Measurements from ENCODE around the gene RHOD.
A peak's percentile ranks its signal among the peaks of the same experiment; 100 is the strongest.

RHOD gene

GRCh38 chr11:67032830-67033551, 23.7 kb upstream of the RHOD start:
- DNase-seq: no peak

DNA sequence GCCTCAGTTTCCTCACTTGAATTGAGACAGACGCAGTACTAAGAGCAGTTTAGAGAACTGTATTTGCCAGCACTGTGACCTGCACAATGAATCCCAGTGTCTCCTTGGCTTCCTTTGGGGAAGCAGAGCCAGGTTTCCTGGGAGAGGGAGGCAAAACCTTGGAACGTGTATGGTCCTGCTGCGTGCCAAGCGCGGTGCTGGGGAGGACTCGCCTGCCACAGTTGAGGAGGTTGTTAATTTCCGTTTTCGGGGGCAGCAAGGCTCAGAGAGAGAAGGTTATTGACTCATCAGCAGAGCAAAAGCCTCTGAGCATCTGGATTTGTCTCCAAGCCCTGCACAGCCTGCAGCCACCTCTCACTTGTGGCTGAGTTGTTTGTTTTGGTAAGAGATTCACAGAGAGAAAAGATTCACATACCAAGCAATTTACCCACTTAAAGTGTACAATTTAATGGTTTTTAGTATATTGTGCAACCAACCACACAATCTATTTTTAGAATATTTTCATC, 22.9 kb upstream of the RHOD start:
- DNase-seq: peak; percentile 59

GRCh38 chr11:67034350-67034749, 22.3 kb upstream of the RHOD start:
- no peak for DNase-seq

DNA sequence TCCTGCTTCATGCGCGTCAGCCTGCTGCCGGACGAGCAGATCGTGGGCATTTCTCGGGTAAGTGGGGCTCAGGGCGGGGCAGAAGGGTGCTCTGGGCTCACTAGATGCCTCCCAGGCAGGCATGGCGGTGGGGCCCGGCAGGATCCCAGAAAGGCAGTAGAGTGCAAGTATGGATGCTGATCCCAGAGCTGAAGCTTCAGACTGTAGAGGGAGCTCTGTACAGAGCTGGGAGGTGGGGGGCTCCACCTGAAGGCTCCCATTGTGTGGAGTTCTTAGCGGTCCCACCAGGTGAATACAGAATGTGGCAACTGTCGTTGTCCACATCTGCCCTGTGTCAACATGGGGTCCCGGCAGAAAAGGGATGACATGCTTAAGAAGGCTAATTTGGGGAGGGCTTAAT, 16.5 kb upstream of the RHOD start:
- DNase-seq: no peak

GRCh38 chr11:67041602-67042001, 15.0 kb upstream of the RHOD start:
- no peak for DNase-seq

DNA sequence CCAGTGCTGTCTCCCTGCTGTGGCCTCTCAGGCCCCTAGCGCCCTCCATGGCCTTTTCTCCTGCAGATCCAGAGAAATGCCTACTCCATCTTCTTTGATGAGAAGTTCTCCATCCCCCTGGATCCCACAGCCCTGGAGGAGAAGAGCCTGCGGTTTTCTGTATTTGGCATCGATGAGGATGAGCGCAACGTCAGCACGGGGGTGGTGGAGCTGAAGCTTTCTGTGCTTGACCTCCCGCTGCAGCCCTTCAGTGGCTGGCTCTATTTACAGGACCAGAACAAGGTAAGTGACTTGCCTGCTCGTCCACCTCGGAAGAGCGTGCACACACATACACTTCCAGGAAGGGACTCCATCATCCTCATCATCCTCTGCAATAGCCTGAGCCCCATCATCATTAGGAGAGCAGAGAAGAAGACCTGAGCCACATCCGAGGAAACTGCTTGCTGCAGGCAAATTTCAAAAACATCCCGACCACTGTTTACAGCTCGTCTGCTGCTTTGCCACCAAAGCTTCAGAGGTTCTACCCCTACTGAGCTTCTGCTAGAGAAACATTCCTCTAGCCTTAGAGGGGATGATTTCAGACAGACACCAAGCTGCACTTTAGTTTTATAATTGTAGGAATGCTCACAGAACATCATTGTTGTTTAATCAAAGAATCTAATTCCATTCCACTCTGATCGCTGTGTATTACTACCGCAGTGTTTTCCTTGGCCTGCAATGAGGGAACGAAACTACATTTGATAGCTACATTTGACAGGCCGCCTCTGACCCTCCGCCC, 12.9 kb upstream of the RHOD start:
- no peak for DNase-seq

GRCh38 chr11:67044496-67044895, 12.2 kb upstream of the RHOD start:
- no peak for DNase-seq

GRCh38 chr11:67045314-67045713, 11.3 kb upstream of the RHOD start:
- no peak for DNase-seq

- no peak for DNase-seq
Measured at GRCh38 chr11:67048515-67049130, 8.0 kb upstream of the RHOD start.

DNA sequence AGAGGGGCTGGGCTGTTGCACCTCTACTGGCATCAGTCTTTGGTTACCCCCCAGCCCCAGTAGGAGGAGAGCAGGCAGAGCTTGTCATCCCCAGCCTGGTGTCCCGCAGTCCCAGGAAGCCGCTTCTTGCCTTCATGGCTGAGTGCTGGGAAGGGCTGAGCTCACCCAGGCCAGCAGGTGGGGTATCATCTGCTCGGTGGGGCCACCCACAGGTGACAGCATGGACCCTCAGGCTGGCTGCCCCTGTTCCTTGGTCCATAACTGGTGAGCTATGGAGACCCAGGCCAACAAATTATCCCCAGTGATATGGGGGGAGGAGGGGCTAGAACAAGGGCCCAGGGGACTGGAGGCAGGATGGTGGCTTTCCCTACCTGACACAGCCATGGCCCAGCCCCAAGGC, 6.5 kb upstream of the RHOD start:
- no peak for DNase-seq

- DNase-seq: no peak
Measured at GRCh38 chr11:67051180-67051893, 5.3 kb upstream of the RHOD start.

- DNase-seq: no peak
Measured at GRCh38 chr11:67051945-67052488, 4.6 kb upstream of the RHOD start.

GRCh38 chr11:67052891-67053290, 3.8 kb upstream of the RHOD start:
- no peak for DNase-seq

DNA sequence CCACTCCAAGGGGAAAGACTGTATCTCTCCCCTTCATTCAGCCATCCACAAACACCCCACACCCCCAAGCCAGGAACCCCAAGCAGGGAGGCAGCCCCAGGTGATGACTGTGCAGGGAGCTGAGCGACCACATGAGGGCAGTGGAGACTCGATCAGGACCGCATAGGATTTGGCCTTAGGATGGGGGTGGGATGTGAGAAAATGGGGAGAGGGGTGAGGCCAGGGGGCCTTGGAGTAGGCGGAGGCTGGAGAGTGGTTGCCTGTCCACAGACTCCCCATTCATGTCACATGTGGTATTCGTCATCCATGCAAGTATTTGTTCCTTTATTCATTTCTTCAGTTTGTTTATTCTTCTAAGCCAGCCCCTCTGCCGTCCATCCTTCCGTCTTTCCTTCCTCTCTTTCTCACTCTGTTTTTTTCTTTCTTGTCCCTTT, 2.7 kb upstream of the RHOD start:
- peak; percentile 11 for DNase-seq

GRCh38 chr11:67054346-67054835, 2.3 kb upstream of the RHOD start:
- no peak for DNase-seq

DNA sequence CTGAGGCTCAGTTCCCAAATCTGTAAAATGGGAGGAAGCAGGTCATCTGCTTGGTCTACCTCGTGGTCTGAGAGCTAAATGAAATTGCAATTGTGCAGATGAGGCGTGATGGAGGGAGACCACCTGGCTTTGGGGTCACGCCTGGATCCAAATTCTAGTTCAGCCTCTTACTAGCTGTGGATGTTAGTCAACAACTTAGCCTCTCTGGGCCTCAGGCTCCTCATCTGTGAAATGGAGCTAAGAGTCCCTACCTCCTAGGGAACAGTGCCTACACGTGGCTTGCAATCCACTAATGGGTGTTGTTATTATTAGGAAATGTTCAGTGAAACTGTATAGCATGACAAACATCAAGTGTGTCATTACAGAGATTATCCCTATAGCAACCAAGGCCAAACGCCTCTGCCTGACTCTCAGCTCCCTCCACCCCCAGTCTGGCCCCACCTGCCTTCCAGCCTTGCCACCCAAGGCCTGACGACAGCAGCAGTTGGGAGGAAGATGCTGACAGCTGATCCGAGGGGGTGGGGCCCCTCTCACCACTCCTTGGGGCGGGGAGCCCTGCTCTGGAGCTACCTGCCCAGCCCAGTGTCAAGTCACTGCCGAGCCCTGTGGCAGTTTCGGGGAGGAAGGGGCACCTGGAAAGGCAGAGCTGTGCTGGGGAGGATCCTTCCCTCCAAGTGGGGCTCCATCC, 1.7 kb upstream of the RHOD start:
- peak; percentile 14 for DNase-seq

DNA sequence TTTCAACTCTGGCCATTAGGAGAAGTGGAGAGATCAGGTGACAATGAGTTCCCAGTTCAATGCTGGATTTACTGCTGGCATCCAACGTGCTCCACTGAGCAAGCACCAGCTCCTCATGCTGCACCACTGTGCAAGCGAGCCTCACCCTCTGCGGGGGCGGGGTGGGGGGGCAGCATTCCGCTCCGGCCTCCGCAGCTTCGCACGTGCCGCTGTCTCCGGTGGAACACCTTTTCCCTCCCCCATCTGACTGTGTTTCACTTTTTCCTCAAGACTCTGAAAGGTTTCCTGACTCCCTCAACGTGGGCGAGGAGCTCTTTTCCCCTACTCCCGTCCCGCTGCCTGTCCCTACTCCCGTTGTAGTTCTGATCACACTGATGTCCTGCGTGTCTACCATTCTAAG, 835 bp upstream of the RHOD start:
- DNase-seq: no peak

DNA sequence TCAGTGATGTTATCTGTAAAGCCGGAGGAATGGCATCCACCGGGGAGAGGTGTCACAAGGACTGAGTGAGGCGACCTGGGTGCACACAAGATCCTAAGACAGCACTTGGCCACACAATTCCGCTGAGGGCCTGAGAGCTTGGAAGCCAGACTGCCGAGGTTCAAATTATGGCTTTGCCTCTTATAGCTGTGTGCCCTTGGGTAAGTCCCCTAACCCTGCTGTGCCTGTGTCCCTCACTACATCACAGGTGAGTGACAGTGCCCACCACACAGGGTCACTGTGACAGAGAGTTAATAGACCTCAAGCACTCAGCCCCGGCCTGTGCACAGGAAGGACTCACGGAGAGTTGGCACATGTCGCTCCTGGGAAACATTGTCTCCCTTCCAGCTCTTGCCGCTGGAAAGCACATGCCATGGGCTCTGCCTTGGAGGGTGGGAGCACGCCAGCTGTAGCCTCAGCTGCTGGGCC, 592 bp downstream of the RHOD start:
- no peak for DNase-seq

DNA sequence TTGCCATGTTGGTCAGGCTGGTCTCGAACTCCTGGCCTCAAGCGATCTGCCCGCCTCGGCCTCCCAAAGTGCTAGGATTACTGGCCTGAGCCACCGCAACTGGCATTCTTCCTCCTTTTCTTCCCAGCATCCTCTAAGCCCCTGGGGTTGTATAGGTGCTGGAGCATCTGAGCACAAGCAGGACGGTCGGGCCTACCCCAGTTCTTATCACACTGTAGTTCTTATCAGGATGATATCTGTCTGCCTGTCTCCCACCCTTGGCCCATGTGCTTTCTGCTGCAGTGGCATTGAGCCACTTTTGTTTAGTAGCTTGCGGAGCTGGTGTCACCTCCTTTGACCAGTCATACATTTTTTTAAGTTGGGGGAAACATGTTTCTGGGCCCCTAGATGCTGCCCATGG, 1.9 kb downstream of the RHOD start:
- DNase-seq: no peak

- no peak for DNase-seq
Measured at GRCh38 chr11:67059671-67060070, 3.0 kb downstream of the RHOD start.

- DNase-seq: no peak
Measured at GRCh38 chr11:67060111-67060522, 3.5 kb downstream of the RHOD start.
